ENCODE data around the gene ALKBH6.

Gene ALKBH6

GRCh38 chr19:36030264-36031148 lies 16.5 kb upstream of the ALKBH6 start:
- no peak for ATAC-seq (ENCODE audit: low read depth)
- Histone ChIP-seq H3K36me3 (ENCODE audit: low read depth) (no peaks in the 10 kb centered on the region), H3K4me1 (ENCODE audit: insufficient read depth, poor library complexity, severe bottlenecking) (no peaks in the 10 kb centered on the region), H3K27ac (ENCODE audit: poor library complexity, severe bottlenecking) (no peak overlapping the region), H3K27me3 (ENCODE audit: insufficient read depth, poor library complexity, severe bottlenecking) (no peaks in the 10 kb centered on the region), H3K4me3 (ENCODE audit: severe bottlenecking) (no peak overlapping the region), H3K9me3 (ENCODE audit: severe bottlenecking) (no peaks in the 10 kb centered on the region)
- DNase-seq (ENCODE audit: low spot score), result no peak
- TF ChIP-seq CTCF (IDR thresholded peaks at IDR 0.05; ENCODE audit: poor library complexity, severe bottlenecking), result peak; percentile 18

GRCh38 chr19:36028313-36029041 lies 14.5 kb upstream of the ALKBH6 start:
- no peak overlapping the region for H3K27ac ChIP-seq (ENCODE audit: poor library complexity, severe bottlenecking)
- no peaks in the 10 kb centered on the region for H3K4me1 ChIP-seq (ENCODE audit: insufficient read depth, poor library complexity, severe bottlenecking)
- no peaks in the 10 kb centered on the region for H3K9me3 ChIP-seq (ENCODE audit: severe bottlenecking)
- no peak for DNase-seq (ENCODE audit: low spot score)
- no peaks in the 10 kb centered on the region for H3K36me3 ChIP-seq (ENCODE audit: low read depth)
- no peak overlapping the region for H3K4me3 ChIP-seq (ENCODE audit: severe bottlenecking)
- TF ChIP-seq CTCF (IDR thresholded peaks at IDR 0.05; ENCODE audit: poor library complexity, severe bottlenecking), result no peak
- no peak for ATAC-seq (ENCODE audit: low read depth)
- no peaks in the 10 kb centered on the region for H3K27me3 ChIP-seq (ENCODE audit: insufficient read depth, poor library complexity, severe bottlenecking)

GRCh38 chr19:36027696-36028095 lies 13.7 kb upstream of the ALKBH6 start:
- no peak overlapping the region for H3K4me3 ChIP-seq (ENCODE audit: severe bottlenecking)
- peaks cover 7% of the 10 kb centered on the region for H3K36me3 ChIP-seq (ENCODE audit: low read depth)
- TF ChIP-seq CTCF (IDR thresholded peaks at IDR 0.05; ENCODE audit: poor library complexity, severe bottlenecking), result no peak
- no peak for ATAC-seq (ENCODE audit: low read depth)
- H3K4me1 ChIP-seq (ENCODE audit: insufficient read depth, poor library complexity, severe bottlenecking), result no peaks in the 10 kb centered on the region
- H3K27me3 ChIP-seq (ENCODE audit: insufficient read depth, poor library complexity, severe bottlenecking), result no peaks in the 10 kb centered on the region
- DNase-seq (ENCODE audit: low spot score), result no peak
- no peak overlapping the region for H3K27ac ChIP-seq (ENCODE audit: poor library complexity, severe bottlenecking)
- no peaks in the 10 kb centered on the region for H3K9me3 ChIP-seq (ENCODE audit: severe bottlenecking)

GRCh38 chr19:36026091-36026876 lies 12.3 kb upstream of the ALKBH6 start:
- H3K9me3 ChIP-seq (ENCODE audit: severe bottlenecking), result no peaks in the 10 kb centered on the region
- no peak for ATAC-seq (ENCODE audit: low read depth)
- TF ChIP-seq CTCF (IDR thresholded peaks at IDR 0.05; ENCODE audit: poor library complexity, severe bottlenecking), result no peak
- H3K4me3 ChIP-seq (ENCODE audit: severe bottlenecking), result no peak overlapping the region
- no peaks in the 10 kb centered on the region for H3K4me1 ChIP-seq (ENCODE audit: insufficient read depth, poor library complexity, severe bottlenecking)
- DNase-seq (ENCODE audit: low spot score), result no peak
- peaks cover 21% of the 10 kb centered on the region for H3K36me3 ChIP-seq (ENCODE audit: low read depth)
- H3K27ac ChIP-seq (ENCODE audit: poor library complexity, severe bottlenecking), result no peak overlapping the region
- no peaks in the 10 kb centered on the region for H3K27me3 ChIP-seq (ENCODE audit: insufficient read depth, poor library complexity, severe bottlenecking)
